OCI-LY1 (cell line): ENCODE results near the gene ZNF189.

Experiments used
- H2AFZ ChIP-seq: fragments of 200-600 bp; sonication (generic), shearing (Covaris generic); 2 replicates; pipeline ENCODE4 v1.6.0; 2014; ENCODE audit warnings: antibody characterized with exemption, mild to moderate bottlenecking, low read length
- H3F3A ChIP-seq: fragments of 200-600 bp; sonication (generic), shearing (Covaris generic); 2 replicates; pipeline ENCODE4 v1.6.0; 2014; ENCODE audit warnings: mild to moderate bottlenecking, antibody characterized with exemption, low read length, moderate library complexity; ENCODE audit not compliant: insufficient read depth
- H3K27ac ChIP-seq: fragments of 200-600 bp; sonication (generic); 2 replicates; pipeline ENCODE4 v1.5.1; 2014; ENCODE audit warnings: low read length, mixed run types, mild to moderate bottlenecking, low read depth; ENCODE audit not compliant: poor library complexity, severe bottlenecking
- H3K27me3 ChIP-seq: fragments of 200-600 bp; sonication (generic); 2 replicates; pipeline ENCODE4 v1.6.0; 2014; ENCODE audit warnings: antibody characterized with exemption, mild to moderate bottlenecking, low read length, moderate library complexity; ENCODE audit not compliant: insufficient read depth
- H3K36me3 ChIP-seq: fragments of 200-600 bp; sonication (generic); 2 replicates; pipeline ENCODE4 v1.6.1; 2014; ENCODE audit warnings: mild to moderate bottlenecking, antibody characterized with exemption, low read length, moderate library complexity, mixed read lengths; ENCODE audit not compliant: insufficient read depth
- H3K4me1 ChIP-seq: fragments of 200-600 bp; sonication (generic); 2 replicates; pipeline ENCODE4 v1.5.1; 2014; ENCODE audit warnings: mild to moderate bottlenecking, low read length, moderate library complexity; ENCODE audit not compliant: insufficient read depth, severe bottlenecking
- H3K4me2 ChIP-seq: fragments of 200-600 bp; sonication (generic), shearing (Covaris generic); 2 replicates; pipeline ENCODE4 v1.6.1; 2014; ENCODE audit warnings: low read length
- H3K4me3 ChIP-seq: fragments of 200-600 bp; sonication (generic); 2 replicates; pipeline ENCODE4 v1.5.1; 2014; ENCODE audit warnings: low read length, low read depth, mild to moderate bottlenecking, mixed read lengths; ENCODE audit not compliant: poor library complexity, severe bottlenecking
- H3K79me2 ChIP-seq: fragments of 200-600 bp; shearing (Covaris generic); 2 replicates; pipeline ENCODE4 v1.6.1; 2016; ENCODE audit warnings: mixed run types, low read length, mixed read lengths; ENCODE audit not compliant: insufficient read depth
- H3K9ac ChIP-seq: fragments of 200-600 bp; sonication (generic), shearing (Covaris generic); 2 replicates; pipeline ENCODE4 v1.6.1; 2014; ENCODE audit warnings: mild to moderate bottlenecking, low read length, mixed read lengths
- H3K9me2 ChIP-seq: fragments of 200-600 bp; sonication (generic), shearing (Covaris generic); 2 replicates; pipeline ENCODE4 v1.6.1; 2014; ENCODE audit warnings: low read depth, mild to moderate bottlenecking, low read length, mixed read lengths
- H3K9me3 ChIP-seq: fragments of 200-600 bp; shearing (Covaris generic); 2 replicates; pipeline ENCODE4 v1.6.1; 2014; ENCODE audit warnings: low read length, mixed read lengths
- H4K20me1 ChIP-seq: fragments of 200-600 bp; sonication (generic), shearing (Covaris generic); 2 replicates; pipeline ENCODE4 v1.6.0; 2016; ENCODE audit warnings: mild to moderate bottlenecking, low read length; ENCODE audit not compliant: insufficient read depth
- CTCF ChIP-seq: fragments of 200-600 bp; sonication (generic), shearing (Covaris generic); IDR thresholded peaks from 2 replicates; pipeline ENCODE4 v1.5.1; 2017; ENCODE audit warnings: mild to moderate bottlenecking, antibody characterized with exemption, low read length, moderate library complexity, mixed read lengths
- EZH2 ChIP-seq: fragments of 200-600 bp; sonication (generic), shearing (Covaris generic); IDR thresholded peaks from 2 replicates; pipeline ENCODE4 v1.8.0; 2017; ENCODE audit warnings: borderline replicate concordance, mixed run types, mild to moderate bottlenecking, antibody characterized with exemption, low read length, moderate library complexity, mixed read lengths

ZNF189 gene

GRCh38 chr9:101353683-101354082, 45.0 kb upstream of the ZNF189 start:
- no peak overlapping the region for H3K9ac ChIP-seq
- no peak overlapping the region for H2AFZ ChIP-seq
- H3K36me3 ChIP-seq: no peaks in the 10 kb centered on the region
- H3K27ac ChIP-seq: no peak overlapping the region
- no peaks in the 10 kb centered on the region for H3K4me1 ChIP-seq
- no peaks in the 10 kb centered on the region for H3K9me3 ChIP-seq
- no peaks in the 10 kb centered on the region for H3K27me3 ChIP-seq
- H4K20me1 ChIP-seq: no peaks in the 10 kb centered on the region
- no peak overlapping the region for H3K4me3 ChIP-seq
- H3F3A ChIP-seq: no peaks in the 10 kb centered on the region
- H3K79me2 ChIP-seq: no peaks in the 10 kb centered on the region
- H3K9me2 ChIP-seq: no peaks in the 10 kb centered on the region
- H3K4me2 ChIP-seq: no peak overlapping the region
- no peak for TF ChIP-seq EZH2
- no peak for TF ChIP-seq CTCF

- H3F3A ChIP-seq: no peaks in the 10 kb centered on the region
- H3K36me3 ChIP-seq: no peaks in the 10 kb centered on the region
- no peaks in the 10 kb centered on the region for H3K27me3 ChIP-seq
- no peaks in the 10 kb centered on the region for H3K9me2 ChIP-seq
- TF ChIP-seq CTCF: no peak
- TF ChIP-seq EZH2: no peak
- no peaks in the 10 kb centered on the region for H3K4me1 ChIP-seq
- no peak overlapping the region for H2AFZ ChIP-seq
- no peak overlapping the region for H3K27ac ChIP-seq
- no peak overlapping the region for H3K9ac ChIP-seq
- H4K20me1 ChIP-seq: no peaks in the 10 kb centered on the region
- no peak overlapping the region for H3K4me2 ChIP-seq
- no peaks in the 10 kb centered on the region for H3K79me2 ChIP-seq
- H3K9me3 ChIP-seq: no peaks in the 10 kb centered on the region
- H3K4me3 ChIP-seq: no peak overlapping the region
Measured at GRCh38 chr9:101354143-101354764, 44.4 kb upstream of the ZNF189 start.

GRCh38 chr9:101354765-101355708, 43.6 kb upstream of the ZNF189 start:
- no peak overlapping the region for H2AFZ ChIP-seq

More at GRCh38 chr9:101354765-101355708, 43.6 kb upstream of the ZNF189 start:
- Histone ChIP-seq H3K4me1 (no peaks in the 10 kb centered on the region), H3K4me2 (no peak overlapping the region), H3K9ac (no peak overlapping the region), H3K79me2 (no peaks in the 10 kb centered on the region), H3K4me3 (no peak overlapping the region), H3K27ac (no peak overlapping the region), H3K9me3 (no peaks in the 10 kb centered on the region), H3K27me3 (no peaks in the 10 kb centered on the region), H3F3A (no peaks in the 10 kb centered on the region), H3K9me2 (no peaks in the 10 kb centered on the region), H4K20me1 (no peaks in the 10 kb centered on the region), H3K36me3 (no peaks in the 10 kb centered on the region)
- TF ChIP-seq EZH2 (no peak), CTCF (no peak)
